Measurements from ENCODE around the gene TRPV3.

DNA sequence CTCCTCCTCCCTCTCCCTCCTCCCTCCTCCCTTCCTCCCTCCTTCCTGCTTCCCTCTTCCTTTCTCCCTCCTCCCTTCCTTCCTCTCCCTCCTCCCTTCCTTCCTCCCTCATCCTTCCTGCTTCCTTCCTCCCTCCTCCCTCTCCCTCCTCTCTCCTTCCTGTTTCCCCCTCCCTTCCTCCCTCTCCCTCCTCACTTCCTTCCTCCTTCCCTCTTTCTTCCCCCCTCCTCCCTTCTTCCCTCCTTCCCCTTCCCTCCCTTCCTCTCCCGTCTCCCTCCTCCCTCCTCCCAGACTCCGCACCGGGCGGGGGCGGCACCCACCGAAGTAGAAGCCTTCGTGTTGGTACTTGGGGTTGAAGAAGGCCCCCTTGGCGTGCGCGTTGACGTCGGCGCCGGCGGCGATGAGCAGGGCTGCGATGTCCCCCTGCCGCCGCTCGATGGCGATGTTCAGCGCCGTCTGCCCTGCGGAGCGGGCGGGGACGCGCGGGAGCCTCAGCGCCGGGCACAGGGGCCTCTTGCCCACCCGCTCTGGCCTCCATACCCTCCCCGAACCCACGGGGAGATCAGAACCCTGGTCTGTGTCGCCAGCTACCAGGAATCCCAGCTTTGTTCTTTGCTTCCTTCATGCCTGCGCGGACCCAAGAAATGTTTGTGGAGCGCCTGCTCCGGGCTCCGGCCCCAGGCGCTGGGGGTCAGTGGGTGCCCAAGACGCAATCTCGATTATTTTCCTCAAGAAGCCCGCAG, 22.2 kb downstream of the TRPV3 start:
- no peak for TF ChIP-seq EZH2 (IDR thresholded peaks at IDR 0.05; ENCODE audit: borderline replicate concordance, low read depth, low read length, severe bottlenecking)
- TF ChIP-seq, protein P1, sequence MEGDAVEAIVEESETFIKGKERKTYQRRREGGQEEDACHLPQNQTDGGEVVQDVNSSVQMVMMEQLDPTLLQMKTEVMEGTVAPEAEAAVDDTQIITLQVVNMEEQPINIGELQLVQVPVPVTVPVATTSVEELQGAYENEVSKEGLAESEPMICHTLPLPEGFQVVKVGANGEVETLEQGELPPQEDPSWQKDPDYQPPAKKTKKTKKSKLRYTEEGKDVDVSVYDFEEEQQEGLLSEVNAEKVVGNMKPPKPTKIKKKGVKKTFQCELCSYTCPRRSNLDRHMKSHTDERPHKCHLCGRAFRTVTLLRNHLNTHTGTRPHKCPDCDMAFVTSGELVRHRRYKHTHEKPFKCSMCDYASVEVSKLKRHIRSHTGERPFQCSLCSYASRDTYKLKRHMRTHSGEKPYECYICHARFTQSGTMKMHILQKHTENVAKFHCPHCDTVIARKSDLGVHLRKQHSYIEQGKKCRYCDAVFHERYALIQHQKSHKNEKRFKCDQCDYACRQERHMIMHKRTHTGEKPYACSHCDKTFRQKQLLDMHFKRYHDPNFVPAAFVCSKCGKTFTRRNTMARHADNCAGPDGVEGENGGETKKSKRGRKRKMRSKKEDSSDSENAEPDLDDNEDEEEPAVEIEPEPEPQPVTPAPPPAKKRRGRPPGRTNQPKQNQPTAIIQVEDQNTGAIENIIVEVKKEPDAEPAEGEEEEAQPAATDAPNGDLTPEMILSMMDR (IDR thresholded peaks at IDR 0.05; ENCODE audit: borderline replicate concordance, extremely low read depth, low read length, poor library complexity, severe bottlenecking): no peak

Measured in DND-41 (cell line).